Inflammatory macrophage treated with lipopolysaccharide for 4 hours (primary cell): Measurements from ENCODE around the gene FANCE.
A peak's percentile ranks its signal among the peaks of the same experiment; 100 is the strongest.

Experiments
- DNase-seq: peaks from one replicate; pipeline ENCODE4 v3.0.0-alpha.2; 2020

The FANCE gene

GRCh38 chr6:35486005-35486925 lies 34.1 kb downstream of the FANCE start:
- no peak for DNase-seq

- DNase-seq = peak; percentile 75
Observed at GRCh38 chr6:35487658-35488516, 35.7 kb downstream of the FANCE start.

- no peak for DNase-seq
Observed at GRCh38 chr6:35488517-35488862, 36.4 kb downstream of the FANCE start.

- DNase-seq = no peak
Observed at GRCh38 chr6:35489066-35489465, 36.9 kb downstream of the FANCE start.

GRCh38 chr6:35489995-35490791 lies 38.1 kb downstream of the FANCE start:
- no peak for DNase-seq

- no peak for DNase-seq
Observed at GRCh38 chr6:35490821-35491557, 38.9 kb downstream of the FANCE start.

- no peak for DNase-seq
Observed at GRCh38 chr6:35491558-35492257, 39.6 kb downstream of the FANCE start.

GRCh38 chr6:35492258-35492973 lies 40.3 kb downstream of the FANCE start:
- no peak for DNase-seq

GRCh38 chr6:35492974-35493284 lies 40.8 kb downstream of the FANCE start:
- DNase-seq = peak; percentile 55

GRCh38 chr6:35493307-35493983 lies 41.3 kb downstream of the FANCE start:
- DNase-seq = no peak

GRCh38 chr6:35494161-35494563 lies 42.0 kb downstream of the FANCE start:
- DNase-seq = peak; percentile 75

- no peak for DNase-seq
Observed at GRCh38 chr6:35495258-35496035, 43.3 kb downstream of the FANCE start.

GRCh38 chr6:35496036-35496840 lies 44.1 kb downstream of the FANCE start:
- no peak for DNase-seq

- DNase-seq = peak; percentile 13
Observed at GRCh38 chr6:35496841-35497570, 44.9 kb downstream of the FANCE start, which contains the start of gene TEAD3. TEAD3 (minus strand) TSS chr6:35497079.

- no peak for DNase-seq
Observed at GRCh38 chr6:35497571-35498421, 45.7 kb downstream of the FANCE start.

GRCh38 chr6:35498422-35499067 lies 46.4 kb downstream of the FANCE start:
- DNase-seq = no peak
